Mucosa of stomach (tissue), 1 donor: ENCODE data around the gene LDAF1.
"Not testable (repeated sequence)": the region's sequence is repeated elsewhere in the genome, so short reads cannot be mapped to it uniquely, and the experiment has no call there.

Experiments used
- H3K27me3 ChIP-seq: one replicate; pipeline ENCODE4 v1.7.0; 2013; ENCODE audit warnings: mild to moderate bottlenecking, low read length; ENCODE audit not compliant: control insufficient read depth, insufficient read depth
- H3K36me3 ChIP-seq: one replicate; pipeline ENCODE4 v1.7.0; 2013; ENCODE audit warnings: low read length; ENCODE audit not compliant: control insufficient read depth, insufficient read depth
- H3K4me1 ChIP-seq: one replicate; pipeline ENCODE4 v1.7.0; 2013; ENCODE audit warnings: mild to moderate bottlenecking, low read length; ENCODE audit not compliant: control insufficient read depth, insufficient read depth
- H3K4me3 ChIP-seq: one replicate; pipeline ENCODE4 v1.7.0; 2013; ENCODE audit warnings: low read length
- H3K9ac ChIP-seq: one replicate; pipeline ENCODE4 v1.7.0; 2013; ENCODE audit warnings: mild to moderate bottlenecking, low read length, moderate library complexity
- H3K9me3 ChIP-seq: one replicate; pipeline ENCODE4 v1.7.0; 2013; ENCODE audit warnings: mild to moderate bottlenecking, low read length, moderate library complexity; ENCODE audit not compliant: control insufficient read depth
- donor health status: Pancreatic carcinoma.

Gene LDAF1

DNA sequence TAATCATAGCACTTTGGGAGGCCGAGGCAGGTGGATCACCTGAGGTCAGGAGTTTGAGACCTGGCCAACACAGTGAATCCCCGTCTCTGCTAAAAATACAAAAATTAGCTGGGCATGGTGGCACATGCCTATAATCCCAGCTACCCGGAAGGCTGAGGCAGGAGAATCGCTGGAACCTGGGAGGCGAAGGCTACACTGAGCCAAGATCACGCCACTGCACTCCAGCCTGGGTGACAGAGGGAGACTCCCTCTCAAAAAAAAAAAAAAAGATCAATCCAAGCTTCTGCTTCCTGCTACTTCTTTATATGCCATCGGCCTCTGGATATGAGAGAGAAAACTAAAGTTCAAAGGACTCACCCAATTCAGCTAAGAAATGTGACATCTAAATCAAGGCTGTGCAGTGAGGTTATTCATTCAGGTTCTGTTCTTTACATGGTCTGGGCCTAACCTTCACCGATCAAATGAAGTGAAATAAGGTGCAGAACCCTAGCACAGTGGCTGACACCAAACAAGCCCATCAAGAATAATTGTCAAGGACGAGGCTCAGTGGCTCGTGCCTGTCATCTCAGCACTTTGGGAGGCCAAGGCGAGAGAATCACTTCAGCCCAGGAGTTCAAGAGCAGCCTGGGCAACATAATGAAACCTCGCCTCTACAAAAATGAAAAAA is 27.3 kb downstream of the LDAF1 start:
- no peaks in the 10 kb centered on the region for H3K27me3 ChIP-seq
- H3K9me3 ChIP-seq = no peaks in the 10 kb centered on the region
- peaks cover 8% of the 10 kb centered on the region for H3K36me3 ChIP-seq
- H3K4me1 ChIP-seq = no peaks in the 10 kb centered on the region
- no peak overlapping the region for H3K4me3 ChIP-seq
- H3K9ac ChIP-seq = no peak overlapping the region

DNA sequence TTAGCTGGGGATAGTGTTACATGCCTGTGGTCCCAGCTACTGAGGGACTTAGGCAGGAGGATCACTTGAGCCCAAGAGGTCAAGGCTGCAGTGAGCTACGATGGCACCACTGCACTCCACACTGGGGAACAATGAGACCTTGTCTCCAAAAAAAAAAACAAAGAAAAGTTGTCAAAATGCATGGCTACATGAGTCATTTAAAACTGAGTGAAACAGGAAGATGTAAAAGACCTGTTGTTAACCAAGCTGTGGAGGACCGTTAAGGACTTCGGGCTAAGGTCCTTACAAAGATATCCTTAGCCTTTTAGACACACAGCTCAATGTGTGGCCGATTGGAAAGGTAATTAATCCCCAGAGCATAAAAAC is 27.8 kb downstream of the LDAF1 start:
- no peaks in the 10 kb centered on the region for H3K4me1 ChIP-seq
- peaks cover 6% of the 10 kb centered on the region for H3K36me3 ChIP-seq
- H3K27me3 ChIP-seq = no peaks in the 10 kb centered on the region
- H3K4me3 ChIP-seq = no peak overlapping the region
- H3K9me3 ChIP-seq = no peaks in the 10 kb centered on the region
- H3K9ac ChIP-seq = no peak overlapping the region

GRCh38 chr16:21189311-21189710 is 30.8 kb downstream of the LDAF1 start:
- H3K36me3 ChIP-seq = no peaks in the 10 kb centered on the region
- no peaks in the 10 kb centered on the region for H3K9me3 ChIP-seq
- H3K4me3 ChIP-seq = no peak overlapping the region
- H3K4me1 ChIP-seq = no peaks in the 10 kb centered on the region
- no peak overlapping the region for H3K9ac ChIP-seq
- H3K27me3 ChIP-seq = no peaks in the 10 kb centered on the region

- no peak overlapping the region for H3K9ac ChIP-seq
- H3K4me3 ChIP-seq = no peak overlapping the region
- no peaks in the 10 kb centered on the region for H3K9me3 ChIP-seq
- H3K27me3 ChIP-seq = no peaks in the 10 kb centered on the region
- H3K36me3 ChIP-seq = no peaks in the 10 kb centered on the region
- H3K4me1 ChIP-seq = no peaks in the 10 kb centered on the region
These were observed 31.5 kb downstream of the LDAF1 start for GRCh38 chr16:21190013-21190412.

DNA sequence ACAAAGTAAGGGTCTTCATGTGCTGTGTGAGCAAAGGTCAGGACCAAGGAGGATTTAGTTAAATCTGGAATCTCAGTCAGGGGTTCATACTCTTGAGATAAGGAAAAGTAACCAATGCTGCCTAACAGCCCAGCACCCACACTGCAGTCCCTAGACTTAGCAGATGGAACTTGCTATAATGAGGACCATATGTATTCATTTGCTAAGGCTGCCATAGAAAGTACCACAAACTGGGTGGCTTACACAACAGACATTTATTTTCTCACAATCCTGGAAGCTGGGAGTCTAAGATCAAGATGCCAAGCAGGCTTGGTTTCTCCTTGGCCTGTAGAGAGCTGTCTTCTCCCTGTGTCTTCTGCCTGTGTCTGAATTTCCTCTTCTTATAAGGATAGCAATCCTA is 32.1 kb downstream of the LDAF1 start:
- no peaks in the 10 kb centered on the region for H3K9me3 ChIP-seq
- H3K27me3 ChIP-seq = no peaks in the 10 kb centered on the region
- H3K4me3 ChIP-seq = no peak overlapping the region
- H3K4me1 ChIP-seq = no peaks in the 10 kb centered on the region
- H3K36me3 ChIP-seq = no peaks in the 10 kb centered on the region
- no peak overlapping the region for H3K9ac ChIP-seq

- Histone ChIP-seq H3K4me1 (no peaks in the 10 kb centered on the region), H3K9me3 (no peaks in the 10 kb centered on the region), H3K4me3 (no peak overlapping the region), H3K36me3 (no peaks in the 10 kb centered on the region), H3K27me3 (no peaks in the 10 kb centered on the region), H3K9ac (no peak overlapping the region)
These were observed 34.5 kb downstream of the LDAF1 start for GRCh38 chr16:21192991-21193390.

GRCh38 chr16:21194771-21195301 is 36.4 kb downstream of the LDAF1 start:
- no peak overlapping the region for H3K9ac ChIP-seq
- no peaks in the 10 kb centered on the region for H3K4me1 ChIP-seq
- no peaks in the 10 kb centered on the region for H3K36me3 ChIP-seq
- H3K9me3 ChIP-seq = no peaks in the 10 kb centered on the region
- no peaks in the 10 kb centered on the region for H3K27me3 ChIP-seq
- H3K4me3 ChIP-seq = no peak overlapping the region

DNA sequence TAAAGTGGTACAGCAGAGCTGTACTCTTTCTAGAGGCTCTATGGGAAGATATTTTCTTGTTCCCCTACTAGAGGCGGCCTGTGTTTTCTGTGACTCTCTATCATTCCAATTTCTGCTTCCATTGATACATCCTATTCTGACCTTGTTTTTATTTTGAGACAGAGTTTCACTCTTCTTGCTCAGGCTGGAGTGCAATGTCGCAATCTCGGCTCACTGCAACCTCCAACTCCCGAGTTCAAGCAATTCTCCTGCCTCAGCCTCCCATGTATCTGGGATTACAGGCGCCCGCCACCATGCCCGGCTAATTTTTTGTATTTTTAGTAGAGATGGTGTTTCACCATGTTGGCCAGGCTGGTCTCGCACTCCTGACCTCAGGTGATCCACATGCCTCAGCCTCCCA is 36.9 kb downstream of the LDAF1 start:
- H3K27me3 ChIP-seq, H3K4me1 ChIP-seq, H3K9ac ChIP-seq, H3K9me3 ChIP-seq, H3K36me3 ChIP-seq, H3K4me3 ChIP-seq: not testable (repeated sequence)

GRCh38 chr16:21197112-21197511 is 38.6 kb downstream of the LDAF1 start:
- Histone ChIP-seq H3K9me3 (no peaks in the 10 kb centered on the region), H3K27me3 (no peaks in the 10 kb centered on the region), H3K36me3 (no peaks in the 10 kb centered on the region), H3K4me3 (no peak overlapping the region), H3K4me1 (no peaks in the 10 kb centered on the region), H3K9ac (no peak overlapping the region)

DNA sequence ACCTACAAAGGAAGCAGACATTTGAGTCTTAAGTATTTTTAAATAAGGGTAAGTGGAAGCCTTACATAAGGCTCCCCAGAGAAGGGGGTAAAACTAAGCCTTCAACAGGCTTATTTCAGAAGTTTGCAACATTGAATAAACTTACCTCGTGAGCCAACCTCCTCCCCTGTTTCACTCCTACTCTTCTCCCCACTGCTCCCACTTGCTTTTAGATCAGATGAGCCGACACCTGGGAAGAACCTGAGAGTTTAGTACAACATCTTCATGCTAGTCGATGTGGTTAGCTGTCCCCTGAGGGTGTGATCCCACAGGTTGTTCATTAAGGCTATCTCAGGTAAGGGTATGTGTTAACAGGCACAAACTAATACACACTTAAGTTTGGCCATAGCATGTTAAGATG is 39.1 kb downstream of the LDAF1 start:
- Histone ChIP-seq H3K36me3 (no peaks in the 10 kb centered on the region), H3K27me3 (no peaks in the 10 kb centered on the region), H3K4me3 (no peak overlapping the region), H3K9me3 (no peaks in the 10 kb centered on the region), H3K4me1 (no peaks in the 10 kb centered on the region), H3K9ac (no peak overlapping the region)

DNA sequence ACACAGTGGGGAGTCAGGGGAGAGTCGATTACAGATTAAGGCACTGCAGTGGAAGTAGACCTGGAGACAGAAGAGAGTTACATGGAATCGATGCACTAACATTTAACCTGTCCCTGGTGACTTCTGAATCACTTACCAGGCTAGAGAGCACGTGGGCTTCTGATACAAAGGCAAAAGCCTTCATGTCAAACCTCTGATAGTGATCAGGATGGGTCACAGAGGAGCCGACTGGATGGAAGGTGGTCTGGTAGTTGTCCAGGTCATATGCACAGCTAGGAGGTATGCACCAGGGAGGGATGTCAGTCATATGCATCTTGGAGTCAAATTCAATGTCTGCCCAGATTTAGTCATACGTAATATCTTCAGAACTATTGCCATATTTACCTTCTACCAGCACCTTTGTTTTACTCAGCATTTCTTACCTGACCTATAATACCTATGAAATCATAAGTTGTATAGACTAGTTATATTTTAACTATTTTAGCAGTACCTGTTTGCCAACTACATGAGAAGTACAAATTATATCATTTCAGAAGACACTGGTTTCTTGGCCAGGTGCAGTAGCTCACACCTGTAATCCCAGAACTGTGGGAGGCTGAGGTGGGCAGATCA is 41.2 kb downstream of the LDAF1 start:
- Histone ChIP-seq H3K27me3 (no peaks in the 10 kb centered on the region), H3K36me3 (no peaks in the 10 kb centered on the region), H3K4me3 (no peak overlapping the region), H3K4me1 (no peaks in the 10 kb centered on the region), H3K9ac (no peak overlapping the region), H3K9me3 (no peaks in the 10 kb centered on the region)

DNA sequence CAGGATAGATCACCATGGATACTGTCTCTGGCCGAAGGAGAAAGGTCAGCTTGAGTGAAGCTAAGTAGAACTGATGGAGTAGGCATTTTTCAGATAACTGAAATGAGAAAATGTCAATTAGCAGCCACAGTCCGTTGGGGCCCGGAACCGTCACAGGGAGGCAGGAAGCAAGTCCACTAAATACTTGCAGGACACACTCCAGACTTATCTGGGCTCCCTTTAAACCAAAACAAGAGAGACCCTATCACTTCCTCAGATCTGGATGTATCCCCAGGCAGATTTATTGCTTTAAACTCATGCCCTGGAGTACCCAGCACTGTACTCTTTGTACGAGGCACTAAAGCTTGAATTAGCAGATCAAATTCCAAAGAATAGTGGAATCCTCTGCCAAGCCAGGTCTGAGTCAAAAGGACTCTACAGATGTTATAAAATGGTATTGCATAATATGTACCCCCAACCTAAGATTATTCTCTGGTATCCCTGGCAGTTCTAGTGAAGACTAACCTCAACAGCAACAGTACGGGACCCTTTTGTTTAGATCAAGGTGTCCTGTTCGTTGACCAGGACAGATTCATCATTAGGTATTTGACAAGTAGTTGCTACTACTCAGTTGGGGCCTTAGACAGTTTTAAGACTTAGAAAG is 44.8 kb downstream of the LDAF1 start:
- H3K9ac ChIP-seq = no peak overlapping the region
- H3K4me1 ChIP-seq = no peaks in the 10 kb centered on the region
- H3K4me3 ChIP-seq = no peak overlapping the region
- H3K9me3 ChIP-seq = no peaks in the 10 kb centered on the region
- H3K27me3 ChIP-seq = no peaks in the 10 kb centered on the region
- H3K36me3 ChIP-seq = no peaks in the 10 kb centered on the region
